Liver (tissue), 9 donors: ENCODE results near the gene EML6. TPM values are rescaled to one million over a fixed set of nuclear protein-coding genes. Genes with fewer than 3 reads are reported as not detected.
A peak's percentile ranks its signal among the peaks of the same experiment; 100 is the strongest.

Experiments used
- DNase-seq: peaks from one replicate; pipeline ENCODE4 v3.0.0-alpha.2; 2017; ENCODE audit warnings: low spot score
- H3K27ac ChIP-seq, 2 donors: one replicate each; pipeline ENCODE4 v1.7.0; 2013; ENCODE audit warnings: inconsistent platforms in 2 of 2, low read length in 2 of 2, control low read depth in 1 of 2, low read depth in 1 of 2, mild to moderate bottlenecking in 1 of 2
- H3K27me3 ChIP-seq, 4 donors: one replicate each; pipeline versions ENCODE4 v1.6.1 to v1.7.0; 2013; ENCODE audit warnings: low read length in 3 of 4, inconsistent platforms in 1 of 4, mild to moderate bottlenecking in 1 of 4, moderate library complexity in 1 of 4; ENCODE audit not compliant: control insufficient read depth in 4 of 4, insufficient read depth in 4 of 4
- H3K36me3 ChIP-seq, 4 donors: one replicate each; pipeline versions ENCODE4 v1.6.1 to v1.7.0; 2013; ENCODE audit warnings: low read length in 3 of 4, mild to moderate bottlenecking in 3 of 4, low read depth in 1 of 4, moderate library complexity in 1 of 4; ENCODE audit not compliant: control insufficient read depth in 4 of 4, insufficient read depth in 3 of 4
- H3K4me1 ChIP-seq, 4 donors: one replicate each; pipeline versions ENCODE4 v1.6.1 to v1.7.0; 2013; ENCODE audit warnings: low read length in 3 of 4, mild to moderate bottlenecking in 3 of 4, moderate library complexity in 1 of 4; ENCODE audit not compliant: control insufficient read depth in 4 of 4, insufficient read depth in 4 of 4
- H3K4me3 ChIP-seq, 3 donors: one replicate each; pipeline versions ENCODE4 v1.6.1 to v1.7.0; 2013; ENCODE audit warnings: low read length in 3 of 3, control low read depth in 1 of 3, low read depth in 1 of 3, mild to moderate bottlenecking in 1 of 3
- H3K9ac ChIP-seq, 2 donors: one replicate each; pipeline ENCODE4 v1.7.0; 2013; ENCODE audit warnings: low read length in 2 of 2, mild to moderate bottlenecking in 2 of 2, moderate library complexity in 2 of 2, control low read depth in 1 of 2, low read depth in 1 of 2
- H3K9me3 ChIP-seq, 4 donors: one replicate each; pipeline versions ENCODE4 v1.6.1 to v1.7.0; 2013; ENCODE audit warnings: low read length in 3 of 4; ENCODE audit not compliant: control insufficient read depth in 4 of 4
- ATF3 ChIP-seq: IDR thresholded peaks from 2 replicates; pipeline ENCODE4 v1.6.1; 2016; ENCODE audit warnings: antibody characterized with exemption
- CTCF ChIP-seq: fragments of 150-350 bp; IDR thresholded peaks from 2 replicates; pipeline ENCODE4 v1.5.1; 2017; ENCODE audit warnings: improper control_type of control experiment, low read depth, low read length; ENCODE audit not compliant: missing input control
- EGR1 ChIP-seq, 2 donors: IDR thresholded peaks; 2 replicates each; pipeline ENCODE4 v1.6.1; 2016 to 2018; ENCODE audit warnings: antibody characterized with exemption in 2 of 2, low read depth in 2 of 2
- FOXA1 ChIP-seq: IDR thresholded peaks from 2 replicates; pipeline ENCODE4 v1.6.1; 2016; ENCODE audit warnings: antibody characterized with exemption
- FOXA2 ChIP-seq: IDR thresholded peaks from 2 replicates; pipeline ENCODE4 v1.6.1; 2016; ENCODE audit warnings: antibody characterized with exemption
- GABPA ChIP-seq, 2 donors: IDR thresholded peaks in 1 of 2; conservative IDR thresholded peaks in 1 of 2; 2 replicates each; pipeline ENCODE4 v1.6.1; 2016; ENCODE audit warnings: antibody characterized with exemption in 2 of 2, mild to moderate bottlenecking in 1 of 2, moderate library complexity in 1 of 2
- HNF4A ChIP-seq, 2 donors: conservative IDR thresholded peaks; 2 replicates each; pipeline ENCODE4 v1.6.1; 2016; ENCODE audit warnings: antibody characterized with exemption in 2 of 2, mild to moderate bottlenecking in 2 of 2
- HNF4G ChIP-seq: IDR thresholded peaks from 2 replicates; pipeline ENCODE4 v1.6.1; 2016; ENCODE audit warnings: antibody characterized with exemption
- JUND ChIP-seq, 2 donors: IDR thresholded peaks; 2 replicates each; pipeline ENCODE4 v1.6.1; 2016; ENCODE audit warnings: antibody characterized with exemption in 2 of 2
- MAX ChIP-seq: IDR thresholded peaks from 2 replicates; pipeline ENCODE4 v1.6.1; 2016; ENCODE audit warnings: antibody characterized with exemption
- NR2F2 ChIP-seq: IDR thresholded peaks from 2 replicates; pipeline ENCODE4 v1.6.1; 2016; ENCODE audit warnings: antibody characterized with exemption
- RAD21 ChIP-seq, 2 donors: IDR thresholded peaks; 2 replicates each; pipeline ENCODE4 v1.6.1; 2016; ENCODE audit warnings: antibody characterized with exemption in 2 of 2, mild to moderate bottlenecking in 2 of 2
- REST ChIP-seq: IDR thresholded peaks from 2 replicates; pipeline ENCODE4 v1.6.1; 2016; ENCODE audit warnings: antibody characterized with exemption, mild to moderate bottlenecking
- RXRA ChIP-seq, 2 donors: IDR thresholded peaks; 2 replicates each; pipeline ENCODE4 v1.6.1; 2017 to 2018; ENCODE audit warnings: antibody characterized with exemption in 2 of 2, mild to moderate bottlenecking in 1 of 2
- SP1 ChIP-seq: IDR thresholded peaks from 2 replicates; pipeline ENCODE4 v1.6.1; 2018; ENCODE audit warnings: antibody characterized with exemption, mild to moderate bottlenecking
- TAF1 ChIP-seq: conservative IDR thresholded peaks from 2 replicates; pipeline ENCODE4 v1.6.1; 2016; ENCODE audit warnings: antibody characterized with exemption, mild to moderate bottlenecking
- YY1 ChIP-seq: IDR thresholded peaks from 2 replicates; pipeline ENCODE4 v1.6.1; 2016; ENCODE audit warnings: antibody characterized with exemption, mild to moderate bottlenecking
- ZBTB33 ChIP-seq: IDR thresholded peaks from 2 replicates; pipeline ENCODE4 v1.6.1; 2016; ENCODE audit warnings: antibody characterized with exemption
- WGBS: extraction: QIAGEN DNeasy Blood & Tissue Kit; methylation state at CpG from one replicate; pipeline ENCODE4 v1.1.7; 2013; 5-methylcytosine and 5-hydroxymethylcytosine counted together
- polyA plus RNA-seq, 2 donors: library from polyadenylated mRNA; stranded (reverse) in 1 of 2; unstranded in 1 of 2; fragments of 200-250 nt in 1 of 2; fragments of >200 nt in 1 of 2; fragmentation: Nextera tagmentation in 1 of 2; extraction: Ambion mirVana in 1 of 2; gene quantifications; one replicate each; pipeline versions ENCODE4 v1.2.1 to v1.2.3, GENCODE V29; 2013 to 2015
- total RNA-seq, 2 donors: library from RNA; depleted of rRNA; stranded (reverse); fragments of >200 nt; gene quantifications; one replicate each; pipeline ENCODE4 v1.2.3, GENCODE V29; 2014
- donor health status: healthy.
- donor health status: healthy.
- donor health status: healthy.
- donor health status: healthy.
- donor health status: healthy.

The EML6 gene
- total and polyA plus RNA-seq, 4 donors = 0.33 to 3.0 (median 1.4) TPM

- TF ChIP-seq ZBTB33 (no peak), NR2F2 (no peak), HNF4A (conservative IDR thresholded peaks at IDR 0.05) (no peak), FOXA2 (no peak), MAX (no peak)
Observed at GRCh38 chr2:54724560-54725342, 1.3 kb downstream of the EML6 start (continued).

- H3K27ac ChIP-seq = no peak overlapping the region
- H3K27me3 ChIP-seq = no peaks in the 10 kb centered on the region
- TF ChIP-seq GABPA (IDR thresholded peaks at IDR 0.05 in 1 of 2, conservative IDR thresholded peaks at IDR 0.05 in 1 of 2) = no peak
- TF ChIP-seq EGR1 (IDR thresholded peaks at IDR 0.05; ENCODE audit: low read depth in 2 of 2) = no peak
- no peak for TF ChIP-seq RAD21 (IDR thresholded peaks at IDR 0.05)
- no peak for TF ChIP-seq HNF4A (conservative IDR thresholded peaks at IDR 0.05)
- TF ChIP-seq MAX = no peak
- TF ChIP-seq YY1 = no peak
- no peak for TF ChIP-seq FOXA2
- TF ChIP-seq NR2F2 = no peak
- TF ChIP-seq HNF4G = no peak
- TF ChIP-seq FOXA1 = no peak
- TF ChIP-seq TAF1 = no peak
- TF ChIP-seq RXRA (IDR thresholded peaks at IDR 0.05) = no peak
- no peak overlapping the region for H3K9ac ChIP-seq
- H3K36me3 ChIP-seq = no peaks in the 10 kb centered on the region
- H3K4me1 ChIP-seq = peaks cover 6 to 16% (median 11%) of the 10 kb centered on the region in 4 donors
- 62% methylated on average over 8 of the region's 8 CpGs for WGBS
- no peak for DNase-seq
- peak overlapping the region in 1 of 3 donors; percentile 83 for H3K4me3 ChIP-seq
- H3K9me3 ChIP-seq = peaks cover 0 to 1% (median 0%) of the 10 kb centered on the region in 4 donors
Observed at GRCh38 chr2:54725343-54726099, 2.1 kb downstream of the EML6 start.

- H3K9ac ChIP-seq = no peak overlapping the region
- peaks cover 0 to 1% (median 0%) of the 10 kb centered on the region in 4 donors for H3K9me3 ChIP-seq
- peaks cover 6 to 16% (median 11%) of the 10 kb centered on the region in 4 donors for H3K4me1 ChIP-seq
- no peak for TF ChIP-seq TAF1
- no peak for TF ChIP-seq SP1
- no peak for TF ChIP-seq REST
- no peak for TF ChIP-seq JUND (IDR thresholded peaks at IDR 0.05)
- no peak for TF ChIP-seq FOXA1
- TF ChIP-seq HNF4G = no peak
- no peak for TF ChIP-seq EGR1 (IDR thresholded peaks at IDR 0.05; ENCODE audit: low read depth in 2 of 2)
- TF ChIP-seq FOXA2 = no peak
- TF ChIP-seq NR2F2 = no peak
- TF ChIP-seq ATF3 = no peak
- no peak for TF ChIP-seq GABPA (IDR thresholded peaks at IDR 0.05 in 1 of 2, conservative IDR thresholded peaks at IDR 0.05 in 1 of 2)
- TF ChIP-seq YY1 = no peak
- no peak for TF ChIP-seq MAX
- no peak for TF ChIP-seq CTCF
- no peak for TF ChIP-seq RAD21 (IDR thresholded peaks at IDR 0.05)
- no peak for TF ChIP-seq RXRA (IDR thresholded peaks at IDR 0.05)
- H3K27me3 ChIP-seq = no peaks in the 10 kb centered on the region
- WGBS = 95% methylated on average over 1 of the region's 1 CpG
- H3K4me3 ChIP-seq = no peak overlapping the region
- no peak for DNase-seq
- H3K27ac ChIP-seq = no peak overlapping the region
- H3K36me3 ChIP-seq = no peaks in the 10 kb centered on the region
Observed at GRCh38 chr2:54726431-54726830, 3.0 kb downstream of the EML6 start.
